Measurements from ENCODE around the gene RNF181. TPM values are rescaled to one million over a fixed set of nuclear protein-coding genes. Genes with fewer than 3 reads are reported as not detected.

Gene RNF181
- total and polyA plus RNA-seq, 2 experiments from 2014 or later = 178 to 308 TPM

DNA sequence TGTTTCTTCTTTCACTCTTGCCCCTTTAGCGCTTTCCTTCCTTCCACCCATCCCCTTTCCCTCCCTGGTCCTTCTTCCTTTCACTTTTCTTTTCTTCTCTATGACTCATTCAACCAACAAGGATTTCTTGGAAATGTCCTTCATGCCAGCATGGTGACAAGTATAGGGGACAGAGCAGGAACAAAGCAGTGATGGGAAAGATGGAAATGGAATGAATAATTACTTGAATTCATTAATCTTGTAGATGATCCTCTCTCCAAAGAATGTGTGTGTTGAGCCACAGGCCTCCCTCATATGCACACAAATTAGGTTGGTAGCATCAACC, 9.8 kb upstream of the RNF181 start:
- H3K9ac ChIP-seq = peak overlapping the region; percentile 82
- H3K4me1 ChIP-seq (ENCODE audit: insufficient read depth) = peaks cover 35% of the 10 kb centered on the region
- no peaks in the 10 kb centered on the region for H4K20me1 ChIP-seq (ENCODE audit: insufficient read depth)
- H3K9me2 ChIP-seq (ENCODE audit: insufficient read depth) = no peaks in the 10 kb centered on the region
- peak overlapping the region; percentile 78 for H3K4me3 ChIP-seq
- DNase-seq = peak; percentile 73
- no peaks in the 10 kb centered on the region for H3K36me3 ChIP-seq (ENCODE audit: low read depth)
- in situ Hi-C loops (cut with MboI) = no loop called here
- H3K79me2 ChIP-seq (ENCODE audit: insufficient read depth) = peaks cover 34% of the 10 kb centered on the region
- TF ChIP-seq EZH2 (IDR thresholded peaks at IDR 0.05; ENCODE audit: insufficient read depth, poor library complexity, severe bottlenecking) (no peak), EZH2phosphoT487 (IDR thresholded peaks at IDR 0.05; ENCODE audit: insufficient read depth, low read depth) (no peak)
- peak overlapping the region; percentile 91 for H3K4me2 ChIP-seq (ENCODE audit: unreplicated experiment)
- no peak overlapping the region for H2AFZ ChIP-seq
- no peaks in the 10 kb centered on the region for H3K9me3 ChIP-seq (ENCODE audit: low read depth)
- H3F3A ChIP-seq (ENCODE audit: insufficient read depth) = peaks cover 33% of the 10 kb centered on the region
- peak overlapping the region; percentile 80 for H3K27ac ChIP-seq
- 42 to 50% methylated on average over 1 of the region's 1 CpG for WGBS, 2 experiments (ENCODE audit: low coverage in 1 of 2, low lambda C conversion rate in 2 of 2, missing lambda C conversion rate in 2 of 2)
- no peaks in the 10 kb centered on the region for H3K27me3 ChIP-seq (replicated peaks; ENCODE audit: insufficient read depth)

DNA sequence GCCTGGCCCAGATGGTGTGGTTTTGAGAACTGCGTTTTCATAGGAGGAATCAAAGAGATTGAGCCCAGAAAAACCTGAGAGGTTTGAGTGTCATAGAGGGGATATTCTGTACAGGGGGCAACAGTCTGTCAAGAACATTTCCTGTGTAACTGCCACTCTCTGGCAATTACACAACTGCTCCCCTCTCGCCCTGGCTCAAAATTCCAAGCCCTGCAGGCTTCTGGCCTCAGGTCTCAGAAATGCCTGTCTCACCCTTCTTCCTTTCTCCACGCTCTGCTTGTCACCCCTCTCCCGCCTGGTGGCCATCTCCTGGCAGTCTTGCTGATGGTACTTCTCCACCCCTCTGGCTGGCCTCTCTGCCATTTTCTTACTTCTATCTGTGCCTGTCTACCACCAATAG, 7.3 kb upstream of the RNF181 start:
- no peaks in the 10 kb centered on the region for H3K27me3 ChIP-seq (replicated peaks; ENCODE audit: insufficient read depth)
- in situ Hi-C loops (cut with MboI) = no loop called here
- no peak overlapping the region for H3K4me2 ChIP-seq (ENCODE audit: unreplicated experiment)
- 80 to 88% methylated on average over 4 of the region's 4 CpGs for WGBS, 2 experiments (ENCODE audit: low coverage in 1 of 2, low lambda C conversion rate in 2 of 2, missing lambda C conversion rate in 2 of 2)
- peaks cover 46% of the 10 kb centered on the region for H3F3A ChIP-seq (ENCODE audit: insufficient read depth)
- H3K27ac ChIP-seq = no peak overlapping the region
- H3K4me3 ChIP-seq = no peak overlapping the region
- DNase-seq = no peak
- H3K4me1 ChIP-seq (ENCODE audit: insufficient read depth) = peaks cover 50% of the 10 kb centered on the region
- no peaks in the 10 kb centered on the region for H4K20me1 ChIP-seq (ENCODE audit: insufficient read depth)
- no peaks in the 10 kb centered on the region for H3K9me2 ChIP-seq (ENCODE audit: insufficient read depth)
- no peak overlapping the region for H2AFZ ChIP-seq
- no peaks in the 10 kb centered on the region for H3K36me3 ChIP-seq (ENCODE audit: low read depth)
- H3K9me3 ChIP-seq (ENCODE audit: low read depth) = no peaks in the 10 kb centered on the region
- H3K79me2 ChIP-seq (ENCODE audit: insufficient read depth) = peaks cover 54% of the 10 kb centered on the region
- TF ChIP-seq EZH2phosphoT487 (IDR thresholded peaks at IDR 0.05; ENCODE audit: insufficient read depth, low read depth) (no peak), EZH2 (IDR thresholded peaks at IDR 0.05; ENCODE audit: insufficient read depth, poor library complexity, severe bottlenecking) (no peak)
- no peak overlapping the region for H3K9ac ChIP-seq

DNA sequence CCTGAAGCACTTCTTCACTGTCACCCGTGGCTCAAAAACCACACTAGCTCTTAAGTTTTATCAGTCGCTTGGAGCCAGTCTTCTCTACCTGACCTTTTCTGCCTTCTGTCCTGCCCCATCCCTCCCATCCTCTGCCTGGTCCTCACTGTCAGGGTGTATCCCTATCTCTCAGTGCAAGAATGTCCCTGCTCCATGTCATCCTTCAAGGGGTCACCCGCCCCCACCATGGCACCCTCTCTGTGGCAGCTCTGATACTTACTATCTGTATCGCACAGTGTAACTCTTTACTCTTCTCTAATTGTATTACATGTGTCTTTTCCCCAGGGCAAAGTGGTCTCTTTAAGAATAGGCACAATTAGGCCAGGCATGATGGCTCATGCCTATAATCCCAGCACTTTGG, 6.9 kb upstream of the RNF181 start:
- Histone ChIP-seq H3K9me2 (ENCODE audit: insufficient read depth) (no peaks in the 10 kb centered on the region), H3K36me3 (ENCODE audit: low read depth) (no peaks in the 10 kb centered on the region), H3K9ac (no peak overlapping the region), H3K4me2 (ENCODE audit: unreplicated experiment) (no peak overlapping the region), H3K4me1 (ENCODE audit: insufficient read depth) (peaks cover 50% of the 10 kb centered on the region), H3F3A (ENCODE audit: insufficient read depth) (peaks cover 46% of the 10 kb centered on the region), H3K27ac (no peak overlapping the region), H3K9me3 (ENCODE audit: low read depth) (no peaks in the 10 kb centered on the region), H4K20me1 (ENCODE audit: insufficient read depth) (no peaks in the 10 kb centered on the region), H3K4me3 (no peak overlapping the region), H3K79me2 (ENCODE audit: insufficient read depth) (peaks cover 58% of the 10 kb centered on the region), H2AFZ (no peak overlapping the region), H3K27me3 (replicated peaks; ENCODE audit: insufficient read depth) (no peaks in the 10 kb centered on the region)
- DNase-seq = no peak
- in situ Hi-C loops (cut with MboI) = no loop called here
- TF ChIP-seq EZH2phosphoT487 (IDR thresholded peaks at IDR 0.05; ENCODE audit: insufficient read depth, low read depth) (no peak), EZH2 (IDR thresholded peaks at IDR 0.05; ENCODE audit: insufficient read depth, poor library complexity, severe bottlenecking) (no peak)
- WGBS, 2 experiments (ENCODE audit: low coverage in 1 of 2, low lambda C conversion rate in 2 of 2, missing lambda C conversion rate in 2 of 2) = 56 to 62% methylated on average over 4 of the region's 4 CpGs

DNA sequence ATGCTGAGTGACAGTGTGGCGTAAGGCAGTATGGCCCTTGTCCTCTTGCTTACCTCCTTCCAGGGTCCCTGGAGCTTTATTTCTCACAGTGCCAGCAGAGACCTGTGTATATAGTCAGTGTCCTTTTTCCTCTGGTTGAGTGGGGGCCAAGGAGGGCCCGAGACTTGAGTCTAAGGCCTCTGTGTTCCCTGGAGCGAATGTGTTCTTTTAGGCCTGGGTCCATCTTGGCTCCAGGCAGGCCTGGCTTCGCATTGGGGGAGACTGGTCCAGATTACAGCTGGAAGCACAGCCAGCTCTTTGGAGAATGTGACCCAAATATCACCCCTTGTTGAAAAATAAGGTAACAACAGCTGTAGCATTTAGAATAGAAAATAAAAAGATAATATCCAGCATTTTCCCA, 6.4 kb upstream of the RNF181 start:
- DNase-seq = no peak
- Histone ChIP-seq H3K4me2 (ENCODE audit: unreplicated experiment) (no peak overlapping the region), H3F3A (ENCODE audit: insufficient read depth) (peaks cover 46% of the 10 kb centered on the region), H2AFZ (no peak overlapping the region), H4K20me1 (ENCODE audit: insufficient read depth) (no peaks in the 10 kb centered on the region), H3K27ac (peak overlapping the region; percentile 96), H3K36me3 (ENCODE audit: low read depth) (no peaks in the 10 kb centered on the region), H3K9me2 (ENCODE audit: insufficient read depth) (no peaks in the 10 kb centered on the region), H3K4me1 (ENCODE audit: insufficient read depth) (peaks cover 50% of the 10 kb centered on the region), H3K79me2 (ENCODE audit: insufficient read depth) (peaks cover 63% of the 10 kb centered on the region), H3K9me3 (ENCODE audit: low read depth) (no peaks in the 10 kb centered on the region), H3K27me3 (replicated peaks; ENCODE audit: insufficient read depth) (no peaks in the 10 kb centered on the region), H3K9ac (no peak overlapping the region), H3K4me3 (no peak overlapping the region)
- in situ Hi-C loops (cut with MboI) = no loop called here
- WGBS, 2 experiments (ENCODE audit: low coverage in 1 of 2, low lambda C conversion rate in 2 of 2, missing lambda C conversion rate in 2 of 2) = 63 to 68% methylated on average over 4 of the region's 4 CpGs
- TF ChIP-seq EZH2 (IDR thresholded peaks at IDR 0.05; ENCODE audit: insufficient read depth, poor library complexity, severe bottlenecking) (no peak), EZH2phosphoT487 (IDR thresholded peaks at IDR 0.05; ENCODE audit: insufficient read depth, low read depth) (no peak)

Measured in GM23248 (cell line).